Hematopoietic multipotent progenitor cell treated with erythropoietin and hydrocortisone succinate and interleukin-3 and kit ligand, for 4 days (in vitro differentiated cells): ENCODE results near the gene ARHGAP30.
"Not testable (repeated sequence)": the region's sequence is repeated elsewhere in the genome, so short reads cannot be mapped to it uniquely, and the experiment has no call there.

Source experiments
- DNase-seq: peaks from one replicate; pipeline ENCODE4 v3.0.0-alpha.2; 2015

The ARHGAP30 gene

GRCh38 chr1:161037661-161038522 lies 31.8 kb downstream of the ARHGAP30 start:
- DNase-seq: no peak

GRCh38 chr1:161033751-161034150 lies 35.9 kb downstream of the ARHGAP30 start:
- DNase-seq: no peak

GRCh38 chr1:161032409-161032808 lies 37.3 kb downstream of the ARHGAP30 start:
- no peak for DNase-seq

GRCh38 chr1:161031874-161032273 lies 37.8 kb downstream of the ARHGAP30 start:
- no peak for DNase-seq

- not testable (repeated sequence) for DNase-seq
These were observed 40.2 kb downstream of the ARHGAP30 start for GRCh38 chr1:161029466-161029865.

- DNase-seq: not testable (repeated sequence)
These were observed 42.7 kb downstream of the ARHGAP30 start for GRCh38 chr1:161026954-161027353.

GRCh38 chr1:161022432-161022831 lies 47.3 kb downstream of the ARHGAP30 start:
- DNase-seq: not testable (repeated sequence)

DNA sequence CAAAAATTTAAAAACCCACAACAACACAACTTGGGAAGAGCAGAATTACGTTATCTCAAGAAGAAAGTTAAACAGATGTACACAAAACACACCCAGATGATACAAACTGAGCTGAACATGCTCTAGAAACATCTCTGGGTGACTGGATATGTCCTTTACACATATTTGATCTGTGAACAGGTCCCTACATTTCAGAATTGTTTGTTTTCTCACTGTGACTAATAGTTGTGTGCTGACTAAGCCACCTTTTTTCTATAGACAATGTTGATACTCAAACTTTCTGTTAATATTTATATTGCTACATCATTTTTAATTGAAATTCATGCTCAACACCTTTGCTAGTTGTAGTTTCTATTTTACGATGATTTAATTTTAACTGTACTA lies 47.7 kb downstream of the ARHGAP30 start:
- no peak for DNase-seq

DNA sequence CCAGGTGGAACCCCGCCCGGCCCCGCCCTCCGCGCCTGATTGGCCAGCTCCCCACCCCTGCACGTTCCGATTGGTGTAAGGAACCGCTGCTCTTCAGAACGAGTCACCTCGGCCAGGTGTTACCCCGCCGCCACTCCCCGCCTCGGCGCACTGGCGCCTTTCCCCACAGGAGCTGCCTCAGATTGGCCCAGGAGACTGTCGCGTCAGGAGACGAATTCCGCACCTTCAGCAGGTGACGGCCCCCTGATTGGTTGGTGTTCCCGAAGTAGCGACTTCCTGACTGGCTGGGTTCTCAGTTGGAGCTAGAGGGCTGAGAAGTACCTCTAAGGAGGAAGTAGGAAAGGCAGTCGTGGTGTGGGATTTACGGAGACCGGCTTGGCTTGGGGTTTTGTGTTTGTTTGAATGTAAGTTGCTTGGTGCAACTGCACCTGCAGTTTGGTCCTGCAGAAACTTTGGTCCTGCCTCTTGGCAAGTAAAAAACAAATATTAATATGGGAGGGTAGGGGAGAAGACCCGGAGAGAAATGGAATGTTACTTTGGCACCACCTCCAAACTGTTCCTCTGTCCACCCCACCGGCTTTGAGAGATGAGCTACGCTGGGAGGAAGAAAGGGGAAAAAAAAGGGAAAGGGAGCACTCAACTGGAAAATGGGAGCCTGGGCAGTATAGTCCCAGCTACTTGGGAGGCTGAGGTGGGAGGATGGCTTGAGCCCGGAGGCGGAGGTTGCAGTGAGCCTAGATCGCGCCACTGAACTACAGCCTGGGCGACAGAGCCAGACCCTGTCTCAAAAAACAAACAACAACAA lies 48.3 kb downstream of the ARHGAP30 start:
- peak; percentile 93 for DNase-seq

DNA sequence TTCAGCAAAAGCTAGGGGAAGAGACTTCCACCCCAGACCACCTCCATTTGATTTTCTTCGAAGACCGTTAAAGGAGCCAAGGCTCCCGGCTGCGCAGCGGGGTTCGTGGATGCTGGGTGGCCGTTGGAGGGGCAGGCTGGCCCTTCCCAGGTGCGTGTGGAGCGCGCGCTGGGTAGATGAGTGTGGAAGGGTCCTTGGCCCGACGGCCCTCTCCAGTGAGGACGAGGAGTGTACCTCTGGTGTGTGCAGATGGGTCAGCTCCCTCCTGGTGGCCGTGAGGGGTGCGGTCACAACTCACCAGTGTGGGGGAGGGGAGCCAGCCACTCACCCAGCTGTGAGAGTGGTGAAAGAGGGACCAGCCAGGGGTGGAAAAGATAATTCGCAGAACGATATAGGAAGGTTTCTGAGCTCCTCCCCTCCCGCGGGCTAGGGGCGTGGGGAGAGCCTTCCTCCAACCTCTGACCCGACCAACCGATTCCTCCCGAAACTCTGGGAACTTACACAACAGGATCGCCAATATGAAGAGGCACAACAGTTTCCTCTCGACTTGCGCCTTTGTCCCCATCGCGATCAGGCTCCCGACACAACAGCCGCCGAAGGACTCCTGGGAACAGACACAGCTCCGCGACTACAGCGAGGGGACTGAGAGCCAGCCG lies 49.1 kb downstream of the ARHGAP30 start, which contains the start of gene F11R:
TSS of gene F11R (minus strand) at position 644 of the 656 bp plus-strand sequence. CDS start at position 565, 79 bp downstream.
- DNase-seq: peak; percentile 90

DNA sequence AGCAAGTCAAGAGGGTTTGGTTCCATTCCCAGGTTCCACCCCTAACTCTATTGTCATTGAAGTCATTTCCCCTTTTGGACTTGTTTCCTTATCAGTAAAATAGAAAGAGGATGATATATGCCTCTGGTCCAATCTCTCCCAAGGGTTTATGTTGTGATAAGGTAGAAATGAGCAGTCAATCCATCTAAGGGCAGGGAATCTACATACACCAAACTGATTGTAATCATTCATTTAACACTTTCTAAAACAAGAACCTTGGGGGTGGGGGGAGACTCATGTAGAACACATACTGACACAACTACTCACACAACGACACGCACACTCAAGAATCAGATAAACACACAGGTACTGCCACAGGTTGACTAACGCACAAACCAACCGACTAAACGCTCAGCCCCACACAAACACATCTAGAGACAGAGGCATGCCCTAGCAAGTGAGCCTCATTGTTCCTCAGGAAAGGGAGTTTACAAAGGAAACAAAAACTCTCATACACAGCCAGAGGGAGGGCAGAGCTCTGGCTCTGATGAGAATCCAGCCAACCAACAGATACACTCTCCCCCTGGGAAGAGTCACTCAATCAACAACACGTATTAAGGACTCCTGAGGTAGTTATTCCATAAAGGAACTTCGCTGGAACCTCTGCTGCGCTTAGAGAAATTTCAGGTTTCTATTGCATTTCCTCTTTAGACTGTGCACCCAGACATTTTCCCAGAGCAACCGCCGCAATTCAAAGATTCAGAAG lies 49.8 kb downstream of the ARHGAP30 start:
- peak; percentile 36 for DNase-seq

GRCh38 chr1:161019111-161019660 lies 50.5 kb downstream of the ARHGAP30 start:
- DNase-seq: not testable (repeated sequence)

DNA sequence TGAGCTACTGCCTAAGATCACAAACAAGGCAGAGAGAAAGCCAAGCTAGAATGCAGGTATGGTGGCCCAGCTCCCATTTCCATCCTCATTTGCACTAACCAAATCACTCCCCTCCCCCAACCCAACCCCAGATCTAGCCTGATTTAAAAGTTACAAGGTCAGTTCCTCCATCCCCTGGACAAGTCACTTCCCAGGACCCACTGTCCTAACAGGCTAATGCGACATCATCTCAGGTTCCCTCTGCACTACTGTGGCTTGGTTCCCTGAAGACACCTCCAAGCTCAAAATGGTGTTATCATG lies 51.1 kb downstream of the ARHGAP30 start:
- DNase-seq: no peak

- DNase-seq: peak; percentile 44
These were observed 51.7 kb downstream of the ARHGAP30 start for GRCh38 chr1:161017756-161018630.

GRCh38 chr1:161017181-161017580 lies 52.5 kb downstream of the ARHGAP30 start:
- not testable (repeated sequence) for DNase-seq

DNA sequence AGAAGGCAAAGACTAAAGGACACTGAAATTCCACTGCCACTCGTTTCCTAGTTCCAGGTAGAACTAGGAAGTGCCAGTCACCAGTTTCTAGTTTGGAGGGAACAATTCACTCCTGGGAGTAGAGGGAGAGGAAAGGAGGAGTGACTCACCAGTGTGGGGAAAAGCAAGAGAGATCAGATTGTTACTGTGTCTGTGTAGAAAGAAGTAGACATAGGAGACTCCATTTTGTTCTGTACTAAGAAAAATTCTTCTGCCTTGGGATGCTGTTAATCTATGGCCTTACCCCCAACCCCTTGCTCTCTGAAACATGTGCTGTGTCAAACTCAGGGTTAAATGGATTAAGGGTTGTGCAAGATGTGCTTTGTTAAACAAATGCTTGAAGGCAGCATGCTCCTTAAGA lies 53.0 kb downstream of the ARHGAP30 start:
- not testable (repeated sequence) for DNase-seq

GRCh38 chr1:161013488-161014230 lies 56.0 kb downstream of the ARHGAP30 start:
- peak; percentile 98 for DNase-seq

GRCh38 chr1:161013131-161013487 lies 56.6 kb downstream of the ARHGAP30 start:
- peak; percentile 53 for DNase-seq

DNA sequence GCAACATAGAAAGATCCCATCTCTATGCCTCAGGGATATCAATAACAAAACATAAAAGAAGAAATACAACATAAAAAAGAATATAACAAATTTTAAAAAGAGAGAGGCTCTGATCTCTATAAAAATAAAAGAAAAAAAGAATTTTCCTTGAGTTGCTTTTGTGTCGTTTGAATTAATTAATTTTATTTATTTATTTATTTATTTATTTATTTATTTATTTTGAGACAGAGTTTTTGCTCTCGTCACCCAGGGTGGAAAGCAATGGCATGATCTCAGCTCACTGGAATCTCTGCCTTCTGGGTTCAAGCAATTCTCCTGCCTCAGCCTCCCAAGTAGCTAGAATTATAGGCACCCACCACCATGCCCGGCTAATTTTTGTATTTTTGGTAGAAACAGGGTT lies 57.3 kb downstream of the ARHGAP30 start:
- DNase-seq: no peak

- DNase-seq: peak; percentile 81
These were observed 60.0 kb downstream of the ARHGAP30 start for GRCh38 chr1:161009602-161010211.
